Omental fat pad (tissue), 4 donors: Measurements from ENCODE around the gene FNTB. TPM values are rescaled to one million over a fixed set of nuclear protein-coding genes. Genes with fewer than 3 reads are reported as not detected.

Experiments used
- ATAC-seq: fragments of 150-250 bp; one replicate; pipeline ENCODE4 v1.9.1; 2016; ENCODE audit warnings: mild to moderate bottlenecking, moderate library complexity; ENCODE audit not compliant: low FRiP score
- DNase-seq: peaks from one replicate; pipeline ENCODE4 v3.0.0-alpha.2; 2019; ENCODE audit warnings: low spot score
- total RNA-seq, 4 donors: library from RNA; depleted of rRNA; stranded (reverse); fragments of >200 nt; gene quantifications; one replicate each; pipeline ENCODE4 v1.1.0, GENCODE V29; 2016
- TF ChIP-seq, protein P1 (sequence below), 3 donors: fragments of 450-650 bp; IDR thresholded peaks; one replicate each; pipeline ENCODE4 v1.5.1; 2016 to 2017; ENCODE audit warnings: antibody characterized with exemption in 3 of 3, mild to moderate bottlenecking in 3 of 3, moderate library complexity in 2 of 3

FNTB gene
- total RNA-seq, 4 donors from 2014 or later, result 8.4 to 16.7 (median 13.7) TPM

DNA sequence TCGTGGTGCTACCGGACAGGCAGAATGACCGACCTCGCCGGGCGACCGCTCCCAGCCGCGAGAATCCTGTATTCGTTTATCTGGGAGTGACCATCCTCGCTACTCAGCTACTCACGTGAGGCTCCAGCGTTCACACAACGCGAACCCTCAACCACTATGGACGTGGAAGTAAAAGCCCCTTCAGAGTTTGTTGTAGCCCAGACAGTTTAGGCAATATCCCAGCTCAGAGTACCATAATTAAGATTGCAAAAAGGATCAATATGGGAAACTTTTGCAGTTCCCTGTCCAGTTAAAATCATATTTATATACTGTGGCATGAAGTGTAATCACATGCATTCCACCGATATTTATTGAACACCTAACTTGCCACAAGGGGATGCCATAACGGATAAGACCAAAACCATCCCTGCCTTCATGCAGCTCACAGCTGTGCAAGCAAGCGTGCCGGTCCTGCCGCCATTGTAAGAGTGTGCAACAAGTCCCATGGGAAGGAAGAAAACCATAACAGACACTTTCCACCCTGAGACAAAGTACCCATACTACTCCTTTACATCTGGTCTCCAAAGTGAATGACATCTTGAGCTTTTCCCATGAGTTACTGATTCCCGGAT, 116.6 kb downstream of the FNTB start:
- TF ChIP-seq, protein P1, sequence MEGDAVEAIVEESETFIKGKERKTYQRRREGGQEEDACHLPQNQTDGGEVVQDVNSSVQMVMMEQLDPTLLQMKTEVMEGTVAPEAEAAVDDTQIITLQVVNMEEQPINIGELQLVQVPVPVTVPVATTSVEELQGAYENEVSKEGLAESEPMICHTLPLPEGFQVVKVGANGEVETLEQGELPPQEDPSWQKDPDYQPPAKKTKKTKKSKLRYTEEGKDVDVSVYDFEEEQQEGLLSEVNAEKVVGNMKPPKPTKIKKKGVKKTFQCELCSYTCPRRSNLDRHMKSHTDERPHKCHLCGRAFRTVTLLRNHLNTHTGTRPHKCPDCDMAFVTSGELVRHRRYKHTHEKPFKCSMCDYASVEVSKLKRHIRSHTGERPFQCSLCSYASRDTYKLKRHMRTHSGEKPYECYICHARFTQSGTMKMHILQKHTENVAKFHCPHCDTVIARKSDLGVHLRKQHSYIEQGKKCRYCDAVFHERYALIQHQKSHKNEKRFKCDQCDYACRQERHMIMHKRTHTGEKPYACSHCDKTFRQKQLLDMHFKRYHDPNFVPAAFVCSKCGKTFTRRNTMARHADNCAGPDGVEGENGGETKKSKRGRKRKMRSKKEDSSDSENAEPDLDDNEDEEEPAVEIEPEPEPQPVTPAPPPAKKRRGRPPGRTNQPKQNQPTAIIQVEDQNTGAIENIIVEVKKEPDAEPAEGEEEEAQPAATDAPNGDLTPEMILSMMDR (IDR thresholded peaks at IDR 0.05), result no peak
- ATAC-seq (peak; percentile 19), DNase-seq (no peak)

DNA sequence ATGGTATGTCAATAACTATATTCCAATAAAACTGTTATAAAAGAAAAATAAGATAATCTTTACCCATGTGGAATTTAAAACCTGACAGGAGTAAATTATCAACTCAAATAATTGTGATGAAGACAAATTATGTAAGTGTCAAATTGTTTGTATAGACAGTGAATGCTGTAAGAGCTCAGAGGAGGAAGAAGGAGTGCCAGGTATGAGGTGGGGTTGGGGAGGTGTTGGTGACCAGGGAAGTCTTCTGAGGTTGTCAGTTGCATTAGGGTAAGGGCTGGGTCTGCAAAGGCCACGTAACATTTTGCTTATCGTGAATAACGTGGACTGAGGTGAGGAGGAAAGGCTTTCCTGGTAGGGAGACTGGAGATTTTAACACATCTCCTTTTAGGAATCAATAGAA, 118.1 kb downstream of the FNTB start:
- no peak for ATAC-seq
- TF ChIP-seq, protein P1 (IDR thresholded peaks at IDR 0.05), result no peak

DNA sequence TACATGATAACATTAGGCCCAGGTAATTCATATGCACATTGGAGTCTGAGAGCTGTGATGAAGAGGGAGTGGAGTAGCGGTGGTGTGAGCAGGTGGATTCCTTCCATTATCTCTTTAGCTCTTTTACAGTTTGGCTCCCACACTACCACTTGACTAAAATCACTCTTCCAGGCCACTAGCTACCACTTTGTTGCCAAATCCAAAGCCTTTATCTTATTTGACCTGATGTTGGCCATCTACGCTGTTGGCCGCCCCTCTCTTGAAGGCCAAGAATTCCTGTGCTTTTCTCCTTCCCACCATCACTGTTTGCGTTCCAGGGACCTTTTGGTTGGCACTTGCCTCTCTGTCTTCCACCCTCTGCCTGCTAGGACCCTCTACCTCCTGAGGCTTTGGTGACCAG, 119.6 kb downstream of the FNTB start:
- ATAC-seq (no peak), DNase-seq (no peak)
- TF ChIP-seq, protein P1 (IDR thresholded peaks at IDR 0.05), result no peak

More for the DNA sequence above, 118.1 kb downstream of the FNTB start:
- no peak for DNase-seq

DNA sequence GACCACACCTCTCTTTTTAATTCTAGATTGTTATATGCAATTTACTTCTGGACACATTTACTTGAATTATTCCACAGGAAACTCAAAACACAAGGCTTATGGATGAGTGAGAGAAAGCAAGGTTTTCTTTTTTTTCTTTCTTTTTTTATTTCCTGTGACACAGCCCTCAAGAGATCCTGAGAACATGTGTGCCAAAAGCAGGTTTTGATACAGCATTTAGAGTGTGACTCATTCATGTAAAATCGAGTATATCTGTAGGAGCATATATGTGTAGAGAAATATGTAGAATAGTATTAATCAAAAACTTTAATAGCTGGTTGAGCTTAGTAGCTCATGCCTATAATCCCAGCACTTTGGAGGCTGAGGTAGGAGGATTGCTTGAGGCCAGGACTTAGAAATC, 120.0 kb downstream of the FNTB start:
- TF ChIP-seq, protein P1 (IDR thresholded peaks at IDR 0.05), result no peak
- ATAC-seq, result no peak
- DNase-seq, result no peak

DNA sequence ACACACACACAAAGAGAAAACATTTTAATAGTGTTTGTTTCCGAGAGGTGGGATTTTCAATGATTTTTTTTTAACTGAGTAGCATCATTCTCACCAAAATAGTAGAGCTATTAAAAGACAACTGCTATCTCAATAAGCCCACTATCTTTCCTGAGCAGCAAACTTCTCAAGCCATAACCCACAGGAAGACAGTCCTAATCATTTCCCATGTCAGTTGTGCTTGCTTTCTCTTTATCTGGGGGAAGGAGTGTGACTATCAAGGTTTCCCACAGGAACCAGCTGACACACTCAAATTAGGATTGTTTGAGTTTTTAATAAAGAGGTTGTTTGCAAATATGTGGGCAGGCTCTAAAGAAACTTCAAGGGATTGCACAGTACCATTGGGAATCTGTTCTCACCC, 120.5 kb downstream of the FNTB start:
- no peak for ATAC-seq
- no peak for DNase-seq
- TF ChIP-seq, protein P1 (IDR thresholded peaks at IDR 0.05), result no peak

DNA sequence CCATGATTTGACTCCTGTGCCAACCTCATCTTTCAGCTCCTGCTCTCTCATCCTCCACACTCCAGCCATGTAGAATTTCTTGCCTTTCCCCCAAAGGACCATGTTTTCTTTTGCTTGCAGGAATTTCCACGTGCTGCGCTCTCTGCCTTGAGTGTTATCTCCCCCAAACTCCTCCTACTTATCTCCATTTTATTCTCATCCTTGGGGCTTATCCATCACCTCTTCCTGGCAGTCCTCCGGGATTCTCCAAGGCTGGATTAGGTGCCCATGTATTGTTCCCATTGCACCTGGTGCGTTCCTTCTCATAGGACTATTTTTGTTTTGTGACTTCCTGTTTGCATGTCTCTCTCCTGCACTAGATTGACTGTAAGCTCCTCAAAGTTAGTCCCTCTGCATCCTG, 122.7 kb downstream of the FNTB start:
- TF ChIP-seq, protein P1 (IDR thresholded peaks at IDR 0.05), result no peak
- DNase-seq (no peak), ATAC-seq (no peak)

DNA sequence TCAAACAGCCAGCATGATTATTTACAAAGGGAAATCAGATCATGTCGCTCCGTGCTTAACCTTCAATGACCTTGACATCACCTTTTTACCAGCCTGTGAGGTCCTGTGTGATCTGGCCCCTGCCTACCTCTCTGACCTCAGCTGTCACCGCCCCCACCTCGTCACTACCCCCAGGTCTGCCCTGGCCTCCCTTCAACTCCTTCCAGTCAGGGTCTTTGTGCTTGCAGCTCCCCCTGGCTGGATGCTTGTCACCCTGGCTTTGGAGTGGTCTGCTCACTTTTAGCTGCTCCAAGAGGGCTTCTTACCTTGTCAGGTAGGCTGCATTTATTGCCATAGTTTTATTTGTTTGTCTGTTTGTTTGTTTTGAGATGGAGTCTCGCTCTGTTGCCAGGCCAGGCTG, 123.8 kb downstream of the FNTB start:
- no peak for ATAC-seq
- TF ChIP-seq, protein P1 (IDR thresholded peaks at IDR 0.05), result no peak
- no peak for DNase-seq
